GM23338 (cell line): Measurements from ENCODE around the gene NAPA. TPM values are rescaled to one million over a fixed set of nuclear protein-coding genes. Genes with fewer than 3 reads are reported as not detected.

Source experiments
- ATAC-seq: fragments of 200-7000 bp; cut with Tn5 transposase; 3 replicates; pipeline ENCODE4 v1.9.1; 2020
- DNase-seq: peaks from one replicate; pipeline ENCODE4 v3.0.0-alpha.2; 2015; ENCODE audit warnings: low spot score
- H2AFZ ChIP-seq: fragments of 200-600 bp; sonication (generic); 2 replicates; pipeline ENCODE4 v1.8.0; 2016; ENCODE audit warnings: antibody characterized with exemption, mild to moderate bottlenecking, moderate library complexity
- H3F3A ChIP-seq: fragments of 200-600 bp; sonication (generic); replicated peaks from 2 replicates; pipeline ENCODE4 v1.8.0; 2017; ENCODE audit warnings: antibody characterized with exemption, mixed run types, low read depth
- H3K27ac ChIP-seq: fragments of 200-600 bp; sonication (generic); 2 replicates; pipeline ENCODE4 v1.6.1; 2016; ENCODE audit warnings: low read depth
- H3K27me3 ChIP-seq: fragments of 200-600 bp; sonication (generic); 2 replicates; pipeline ENCODE4 v1.8.0; 2016; ENCODE audit warnings: mild to moderate bottlenecking, mixed run types, moderate library complexity; ENCODE audit not compliant: insufficient read depth
- H3K36me3 ChIP-seq: fragments of 200-600 bp; sonication (generic); 2 replicates; pipeline ENCODE4 v1.8.0; 2016; ENCODE audit warnings: mild to moderate bottlenecking; ENCODE audit not compliant: insufficient read depth
- H3K4me1 ChIP-seq: fragments of 200-600 bp; sonication (generic); 2 replicates; pipeline ENCODE4 v1.8.0; 2016; ENCODE audit warnings: mild to moderate bottlenecking, moderate library complexity; ENCODE audit not compliant: insufficient read depth
- H3K4me2 ChIP-seq: fragments of 200-600 bp; sonication (generic); 2 replicates; pipeline ENCODE4 v1.7.1; 2017; ENCODE audit warnings: mixed run types
- H3K4me3 ChIP-seq: fragments of 200-600 bp; sonication (generic); 2 replicates; pipeline ENCODE4 v1.6.1; 2016; ENCODE audit warnings: mixed run types
- H3K79me2 ChIP-seq: fragments of 200-600 bp; sonication (generic); replicated peaks from 2 replicates; pipeline ENCODE4 v1.8.0; 2017; ENCODE audit warnings: mild to moderate bottlenecking; ENCODE audit not compliant: insufficient read depth
- H3K9me2 ChIP-seq: fragments of 200-600 bp; sonication (generic); 2 replicates; pipeline ENCODE4 v1.8.0; 2017; ENCODE audit not compliant: insufficient read depth
- H4K20me1 ChIP-seq: fragments of 200-600 bp; sonication (generic); replicated peaks from 2 replicates; pipeline ENCODE4 v1.8.0; 2017; ENCODE audit warnings: mild to moderate bottlenecking; ENCODE audit not compliant: insufficient read depth
- H3K27ac Mint-ChIP-seq: 2 replicates; pipeline ENCODE4 v1.8.0; 2020; ENCODE audit warnings: inconsistent platforms, mild to moderate bottlenecking, moderate library complexity, mixed read lengths
- H3K27me3 Mint-ChIP-seq: 3 replicates; pipeline ENCODE4 v1.8.0; 2022; ENCODE audit warnings: low read depth, mild to moderate bottlenecking, moderate library complexity, mixed read lengths, inconsistent platforms; ENCODE audit not compliant: insufficient read depth, poor library complexity
- H3K36me3 Mint-ChIP-seq: 3 replicates; pipeline ENCODE4 v1.8.0; 2021; ENCODE audit warnings: low read depth, mild to moderate bottlenecking, inconsistent platforms, moderate library complexity, mixed read lengths
- H3K4me1 Mint-ChIP-seq: 3 replicates; pipeline ENCODE4 v1.8.0; 2020; ENCODE audit warnings: mild to moderate bottlenecking, inconsistent platforms, mixed read lengths
- H3K4me3 Mint-ChIP-seq: 3 replicates; pipeline ENCODE4 v1.8.0; 2021; ENCODE audit warnings: moderate library complexity, mild to moderate bottlenecking, inconsistent platforms, mixed read lengths
- H3K9me3 Mint-ChIP-seq: 3 replicates; pipeline ENCODE4 v1.8.0; 2020; ENCODE audit warnings: moderate library complexity, mild to moderate bottlenecking, inconsistent platforms, mixed read lengths
- CTCF ChIP-seq, 2 experiments: fragments of 200-600 bp in 1 of 2; sonication (generic) in 1 of 2; conservative IDR thresholded peaks; 2 replicates each; pipeline versions ENCODE4 v1.5.1 to v1.6.1; 2016 to 2017; ENCODE audit warnings: antibody characterized with exemption in 2 of 2, low read depth in 2 of 2, mild to moderate bottlenecking in 2 of 2, moderate library complexity in 1 of 2
- ETS1 ChIP-seq: IDR thresholded peaks from 2 replicates; pipeline ENCODE4 v1.6.1; 2016; ENCODE audit warnings: antibody characterized with exemption
- EZH2 ChIP-seq: fragments of 200-600 bp; sonication (generic); IDR thresholded peaks from one replicate; pipeline ENCODE4 v1.8.0; 2017; ENCODE audit warnings: antibody characterized with exemption, mild to moderate bottlenecking, low read depth; ENCODE audit not compliant: unreplicated experiment
- NANOG ChIP-seq: IDR thresholded peaks from 2 replicates; pipeline ENCODE4 v1.6.1; 2016; ENCODE audit warnings: antibody characterized with exemption, borderline replicate concordance
- POLR2AphosphoS5 ChIP-seq: IDR thresholded peaks from 2 replicates; pipeline ENCODE4 v1.6.1; 2016; ENCODE audit warnings: antibody characterized with exemption, low read depth
- REST ChIP-seq: IDR thresholded peaks from one replicate; pipeline ENCODE4 v1.6.1; 2018; ENCODE audit warnings: antibody characterized with exemption; ENCODE audit not compliant: unreplicated experiment
- STAT1 ChIP-seq: IDR thresholded peaks from one replicate; pipeline ENCODE4 v1.6.1; 2016; ENCODE audit warnings: antibody characterized with exemption; ENCODE audit not compliant: unreplicated experiment
- ZNF114 ChIP-seq: fragments of 250-450 bp; sonication (Bioruptor Pico); IDR thresholded peaks from 2 replicates; pipeline ENCODE4 v1.5.0; 2020; ENCODE audit warnings: mild to moderate bottlenecking, moderate library complexity
- ZNF462 ChIP-seq: fragments of 250-450 bp; sonication (Bioruptor Pico); IDR thresholded peaks from 2 replicates; pipeline ENCODE4 v1.5.0; 2020; ENCODE audit warnings: mild to moderate bottlenecking, moderate library complexity
- polyA plus RNA-seq: library from polyadenylated mRNA; unstranded; fragments of >200 nt; fragmentation: Nextera tagmentation; extraction: Ambion mirVana; gene quantifications from 2 replicates; pipeline ENCODE4 v1.2.1, GENCODE V29; 2016
- total RNA-seq: library from RNA; depleted of rRNA; stranded (reverse); fragments of >200 nt; shearing (Covaris generic); gene quantifications from 2 replicates; pipeline ENCODE4 v1.2.3, GENCODE V29; 2014

The NAPA gene
- total and polyA plus RNA-seq, 2 experiments from 2014 or later = 52.0 to 72.1 TPM

GRCh38 chr19:47475465-47475864, 39.4 kb downstream of the NAPA start (continued):
- TF ChIP-seq REST = no peak
- no peak for TF ChIP-seq POLR2AphosphoS5
- TF ChIP-seq ETS1 = no peak
- TF ChIP-seq CTCF (conservative IDR thresholded peaks at IDR 0.05; ENCODE audit: low read depth in 2 of 2) = no peak
- TF ChIP-seq EZH2 = no peak
- TF ChIP-seq NANOG = no peak

GRCh38 chr19:47473336-47473735, 41.5 kb downstream of the NAPA start:
- Mint-ChIP-seq H3K4me3 (no peak overlapping the region), H3K4me1 (peaks cover 28% of the 10 kb centered on the region), H3K9me3 (no peaks in the 10 kb centered on the region; the same call in 2 of the 3 replicates), H3K27ac (no peak overlapping the region), H3K27me3 (peaks cover 33% of the 10 kb centered on the region), H3K36me3 (peaks cover 4% of the 10 kb centered on the region)
- H4K20me1 ChIP-seq = no peaks in the 10 kb centered on the region; the same call in 1 of the 2 replicates
- peaks cover 8% of the 10 kb centered on the region for H3K27me3 ChIP-seq
- H3F3A ChIP-seq = no peaks in the 10 kb centered on the region; the same call in 1 of the 2 replicates
- H3K36me3 ChIP-seq = no peaks in the 10 kb centered on the region
- H3K4me1 ChIP-seq = peaks cover 25% of the 10 kb centered on the region; the same call in 1 of the 2 replicates
- no peak overlapping the region for H3K4me3 ChIP-seq
- H3K79me2 ChIP-seq = no peaks in the 10 kb centered on the region
- no peak for ATAC-seq
- H3K4me2 ChIP-seq = no peak overlapping the region
- H3K27ac ChIP-seq = no peak overlapping the region
- no peaks in the 10 kb centered on the region for H3K9me2 ChIP-seq
- no peak for DNase-seq
- no peak overlapping the region for H2AFZ ChIP-seq
- TF ChIP-seq ZNF114 (CRISPR knock-in tag) (no peak), EZH2 (no peak), ZNF462 (no peak), CTCF (conservative IDR thresholded peaks at IDR 0.05; ENCODE audit: low read depth in 2 of 2) (no peak), NANOG (no peak), POLR2AphosphoS5 (no peak), STAT1 (no peak)
